A549 (cell line): ENCODE results near the gene CD2AP.

ENCODE experiments used
- CEBPB ChIP-seq, 2 experiments: fragments of >200 bp in 1 of 2; sonication (Bioruptor Twin) in 1 of 2; formaldehyde crosslinking in 1 of 2; IDR thresholded peaks; 2 replicates each; pipeline ENCODE4 v1.6.1; 2012 to 2016
- CTCF ChIP-seq: fragments of >200 bp; sonication (Bioruptor Twin); formaldehyde crosslinking; IDR thresholded peaks from 3 replicates; pipeline ENCODE4 v1.5.1; 2016
- ESRRA ChIP-seq: fragments of 150-350 bp; IDR thresholded peaks from 2 replicates; pipeline ENCODE4 v1.6.1; 2014; ENCODE audit warnings: mild to moderate bottlenecking, low read length, borderline replicate concordance
- HOXB5 ChIP-seq: fragments of 250-450 bp; sonication (Bioruptor Pico); IDR thresholded peaks from 2 replicates; pipeline ENCODE4 v1.5.0; 2020; ENCODE audit warnings: mild to moderate bottlenecking, moderate library complexity
- NPAS2 ChIP-seq: fragments of 250-450 bp; sonication (Bioruptor Pico); IDR thresholded peaks from 2 replicates; pipeline ENCODE4 v1.8.0; 2022; ENCODE audit warnings: mild to moderate bottlenecking, moderate library complexity, borderline replicate concordance
- POLR2A ChIP-seq: IDR thresholded peaks from 2 replicates; pipeline ENCODE4 v1.6.1; 2012; ENCODE audit warnings: mild to moderate bottlenecking, low read length
- RAD21 ChIP-seq, 2 experiments: fragments of >200 bp in 1 of 2; sonication (Bioruptor Twin) in 1 of 2; formaldehyde crosslinking in 1 of 2; IDR thresholded peaks in 1 of 2; conservative IDR thresholded peaks in 1 of 2; 2 replicates in 1 of 2; 3 replicates in 1 of 2; pipeline ENCODE4 v1.6.1; 2012 to 2018; ENCODE audit warnings: inconsistent platforms in 1 of 2
- USF2 ChIP-seq: fragments of 450-650 bp; IDR thresholded peaks from 2 replicates; pipeline ENCODE4 v1.6.1; 2014; ENCODE audit warnings: antibody characterized with exemption
- TF ChIP-seq, protein P1 (sequence below): IDR thresholded peaks from 2 replicates; pipeline ENCODE4 v1.6.1; 2012

GRCh38 chr6:47598367-47598766, 120.8 kb downstream of the CD2AP start:
- TF ChIP-seq RAD21 (conservative IDR thresholded peaks at IDR 0.05 in 1 of 2, IDR thresholded peaks at IDR 0.05 in 1 of 2) (no peak), CTCF (no peak), POLR2A (no peak), CEBPB (IDR thresholded peaks at IDR 0.05) (no peak), ESRRA (no peak), USF2 (no peak), HOXB5 (no peak), NPAS2 (CRISPR knock-in tag) (no peak)
- TF ChIP-seq, protein P1, sequence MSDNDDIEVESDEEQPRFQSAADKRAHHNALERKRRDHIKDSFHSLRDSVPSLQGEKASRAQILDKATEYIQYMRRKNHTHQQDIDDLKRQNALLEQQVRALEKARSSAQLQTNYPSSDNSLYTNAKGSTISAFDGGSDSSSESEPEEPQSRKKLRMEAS: no peak
